HS-5 (cell line): ENCODE results near the gene ADCY6.
"Not testable (repeated sequence)": the region's sequence is repeated elsewhere in the genome, so short reads cannot be mapped to it uniquely, and the experiment has no call there.

Source experiments
- DNase-seq: peaks from one replicate; pipeline ENCODE4 v3.0.0-alpha.2; 2012; ENCODE audit warnings: low read depth

Gene ADCY6

DNA sequence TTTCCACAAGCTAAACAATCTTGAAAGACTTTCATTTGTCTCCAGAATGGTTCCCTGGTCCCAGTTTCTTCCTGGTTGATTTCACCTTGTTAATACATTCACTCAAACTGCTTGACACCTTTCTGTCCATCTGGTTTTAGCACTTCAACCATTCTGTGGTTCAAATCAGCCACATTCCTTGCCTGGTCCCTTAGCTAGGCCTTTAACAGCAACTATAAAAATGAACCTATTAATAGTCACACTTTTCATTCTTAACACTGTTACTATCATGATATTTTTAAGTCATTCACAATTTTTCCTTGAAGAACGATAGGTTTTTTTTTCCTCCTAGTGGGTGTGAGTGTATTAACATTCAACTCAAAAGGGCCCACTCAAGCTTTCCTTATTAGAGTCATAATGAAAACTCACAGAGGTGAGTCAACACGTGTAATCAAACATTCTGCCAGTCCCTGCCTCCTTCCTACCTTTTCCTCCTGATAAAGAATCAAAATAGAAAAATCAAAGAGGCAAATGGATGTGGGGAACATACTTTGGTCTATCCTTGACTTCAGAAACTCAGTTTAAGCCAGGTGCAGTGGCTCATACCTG, 38.0 kb downstream of the ADCY6 start:
- DNase-seq, result peak; percentile 16

DNA sequence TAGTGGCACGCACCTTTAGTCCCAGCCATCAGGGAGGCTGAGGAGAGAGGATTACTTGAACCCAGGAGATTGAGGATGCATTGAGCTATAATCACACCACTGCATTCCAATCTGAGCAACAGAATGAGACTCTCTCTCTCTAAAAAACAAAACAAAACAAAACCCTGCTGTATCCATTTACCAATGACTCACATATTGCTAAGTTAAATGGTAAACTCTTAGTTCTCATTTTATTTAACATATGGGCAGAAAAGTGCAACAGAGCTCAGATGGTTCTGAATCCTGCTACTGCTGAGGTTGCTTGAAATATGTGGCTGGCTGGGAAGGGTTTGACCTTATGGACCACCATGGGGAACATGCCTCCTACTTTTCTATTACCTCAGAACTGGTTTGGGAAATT, 38.7 kb downstream of the ADCY6 start:
- no peak for DNase-seq

DNA sequence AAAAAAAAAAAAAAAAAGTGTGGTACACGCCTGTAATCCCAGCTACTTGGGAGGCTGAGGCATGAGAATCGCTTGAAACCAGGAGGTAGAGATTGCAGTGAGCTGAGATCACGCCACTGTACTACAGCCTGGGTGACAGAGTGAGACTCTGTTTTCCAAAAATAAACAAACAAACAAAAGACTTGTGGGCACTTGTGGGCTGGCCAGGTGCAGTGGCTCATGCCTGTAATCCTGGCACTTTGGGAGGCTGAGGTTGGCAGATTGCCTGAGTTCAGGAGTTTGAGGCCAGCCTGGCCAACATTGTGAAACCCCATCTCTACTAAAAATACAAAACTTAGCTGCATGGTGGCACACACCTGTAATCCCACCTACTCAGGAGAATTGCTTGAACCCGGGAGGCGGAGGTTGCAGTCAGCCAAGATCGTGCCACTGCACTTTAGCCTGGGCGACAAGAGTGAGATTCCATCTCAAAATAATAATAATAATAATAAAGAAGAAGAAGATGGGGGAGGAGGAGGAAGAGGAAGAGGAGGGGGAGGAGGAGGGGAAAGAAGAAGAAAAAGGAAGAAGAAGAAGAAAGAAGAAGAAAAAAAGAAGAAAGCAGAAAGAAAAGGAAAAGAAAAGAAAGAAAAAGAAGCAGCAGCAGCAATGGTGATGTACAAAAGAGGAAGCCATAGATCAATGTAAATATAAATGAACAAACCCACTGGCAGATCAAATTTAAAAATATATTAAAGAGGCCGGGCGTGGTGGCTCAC, 44.5 kb downstream of the ADCY6 start:
- DNase-seq, result no peak

DNA sequence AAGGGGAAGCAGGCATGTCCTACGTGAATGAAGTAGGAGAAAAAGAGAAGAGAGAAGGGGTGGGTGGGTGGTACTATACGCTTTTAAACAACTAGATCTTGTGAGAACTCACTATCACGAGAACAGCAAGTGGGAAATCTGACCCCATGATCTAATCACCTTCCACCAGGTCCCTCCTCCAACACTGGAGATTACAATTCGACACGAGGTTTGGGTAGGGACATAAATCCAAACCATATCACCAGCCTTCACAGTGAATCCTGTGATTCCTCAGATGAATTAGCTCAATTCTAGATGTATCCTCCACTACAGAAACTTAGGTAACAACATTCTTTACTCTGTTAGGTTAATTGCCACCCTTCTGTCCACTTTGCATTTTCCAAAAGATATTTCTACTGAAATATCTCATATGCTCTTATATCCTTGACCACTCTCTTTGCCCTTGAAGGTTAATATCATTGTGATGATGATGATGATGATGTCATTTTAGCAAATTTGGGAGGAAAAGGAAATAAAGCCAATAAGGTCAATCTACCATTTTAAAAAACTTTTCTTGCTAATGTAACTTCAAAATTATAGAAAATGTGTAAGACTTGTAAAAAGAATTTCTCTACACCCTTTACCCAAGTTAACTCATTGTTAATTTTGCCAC, 49.1 kb downstream of the ADCY6 start:
- DNase-seq, result no peak

DNA sequence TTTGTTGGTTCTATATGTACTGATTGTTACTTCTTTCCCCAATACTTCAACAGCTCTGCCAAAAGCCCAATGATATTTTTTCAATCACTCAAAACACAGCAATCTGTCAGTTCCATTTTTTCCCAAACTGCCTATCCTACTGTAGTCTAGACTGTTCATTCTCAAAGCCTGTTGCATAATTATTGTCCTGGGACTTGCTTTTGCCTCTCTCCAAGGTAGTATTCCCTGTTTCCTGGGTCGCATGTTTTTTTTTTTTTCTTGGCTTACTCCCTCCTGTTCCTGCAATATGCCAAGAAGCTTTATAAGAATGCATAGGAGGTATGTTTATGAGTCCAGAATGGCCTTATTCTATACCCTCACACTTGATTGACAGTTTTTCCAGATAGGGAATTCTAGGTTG, 52.4 kb downstream of the ADCY6 start:
- DNase-seq, result no peak

DNA sequence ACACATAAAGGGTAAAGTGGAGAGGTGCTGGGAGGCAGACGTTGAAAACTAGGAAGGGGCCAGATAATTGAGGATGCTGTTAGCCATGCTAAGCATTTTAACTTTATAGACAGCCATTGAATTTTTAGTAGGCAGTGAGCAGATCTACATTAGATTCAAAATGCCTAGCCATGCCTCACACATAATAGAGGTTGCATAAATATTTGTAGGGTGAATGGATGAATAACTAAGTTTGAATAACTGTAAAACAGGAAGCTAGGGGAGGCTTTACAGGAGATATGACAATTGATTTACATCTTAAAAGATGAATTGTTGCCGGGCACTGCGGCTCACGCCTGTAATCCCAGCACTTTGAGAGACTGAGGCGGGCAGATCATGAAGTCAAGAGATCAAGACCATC, 60.1 kb downstream of the ADCY6 start:
- no peak for DNase-seq

DNA sequence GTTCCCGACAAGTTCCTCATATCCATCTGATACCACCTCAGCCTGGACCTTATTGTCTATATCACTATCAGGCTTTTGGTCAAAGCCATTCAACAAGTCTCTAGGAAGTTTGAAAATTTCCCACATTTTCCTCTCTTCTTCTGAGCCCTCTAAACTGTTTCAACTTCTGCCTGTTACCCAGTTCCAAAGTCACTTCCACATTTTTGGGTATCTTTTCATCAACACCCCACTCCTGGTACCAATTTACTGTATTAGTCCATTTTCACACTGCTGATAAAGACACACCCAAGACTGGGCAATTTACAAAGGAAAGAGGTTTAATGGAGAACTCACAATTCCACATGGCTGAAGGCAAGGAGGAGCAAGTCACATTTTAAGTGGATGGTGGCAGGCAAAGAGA, 68.2 kb downstream of the ADCY6 start:
- not testable (repeated sequence) for DNase-seq

DNA sequence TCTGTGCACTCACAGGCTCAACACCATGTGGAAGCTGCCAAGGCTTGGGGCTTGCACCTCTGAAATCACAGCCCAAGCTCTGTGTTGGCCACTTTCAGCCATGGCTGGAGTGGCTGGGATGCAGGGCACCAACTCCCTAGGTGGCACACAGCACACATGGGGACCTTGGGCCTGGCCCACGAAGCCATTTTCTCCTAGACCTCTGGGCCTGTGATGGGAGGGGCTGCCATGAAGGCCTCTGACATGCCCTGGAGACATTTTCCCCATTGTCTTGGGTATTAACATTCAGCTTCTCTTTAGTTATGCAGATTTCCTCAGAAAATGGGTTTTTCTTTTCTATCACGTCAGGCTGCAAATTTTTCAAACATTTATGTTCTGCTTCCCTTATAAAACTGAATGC, 68.7 kb downstream of the ADCY6 start:
- DNase-seq, result not testable (repeated sequence)

DNA sequence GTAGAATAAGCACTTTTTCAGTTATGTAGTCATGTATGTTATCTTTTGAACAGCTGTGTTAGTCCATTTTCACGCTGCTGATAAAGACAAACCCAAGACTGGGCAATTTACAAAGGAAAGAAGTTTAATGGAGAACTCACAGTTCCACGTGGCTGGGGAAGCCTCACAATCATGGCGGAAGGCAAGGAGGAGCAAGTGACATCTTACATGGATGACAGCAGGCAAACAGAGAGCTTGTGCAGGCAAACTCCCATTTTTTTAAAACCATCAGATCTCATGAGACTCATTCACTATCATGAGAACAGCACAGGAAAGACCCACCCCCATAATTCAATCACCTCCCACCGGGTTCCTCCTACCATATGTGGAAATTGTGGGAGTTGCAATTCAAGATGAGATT, 69.9 kb downstream of the ADCY6 start:
- not testable (repeated sequence) for DNase-seq

DNA sequence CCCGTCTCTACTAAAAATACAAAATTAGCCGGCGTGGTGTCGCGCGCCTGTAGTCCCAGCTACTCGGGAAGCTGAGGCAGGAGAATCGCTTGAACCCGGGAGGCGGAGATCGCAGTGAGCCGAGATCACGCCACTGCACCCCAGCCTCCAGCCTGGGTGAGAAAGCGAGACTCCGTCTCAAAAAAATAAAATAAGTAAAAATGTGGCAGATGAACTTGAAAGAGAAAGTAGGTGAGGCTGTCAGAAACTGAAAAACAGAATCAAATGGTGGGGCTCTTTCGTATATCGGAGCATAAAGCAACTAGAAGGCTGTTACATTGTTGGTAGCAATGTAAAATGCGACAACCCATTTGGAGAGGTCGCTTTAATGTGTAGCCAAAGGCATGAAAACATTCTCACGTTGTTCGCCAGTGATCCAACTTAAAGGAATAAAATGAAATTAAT, 71.6 kb downstream of the ADCY6 start:
- DNase-seq, result peak; percentile 8

DNA sequence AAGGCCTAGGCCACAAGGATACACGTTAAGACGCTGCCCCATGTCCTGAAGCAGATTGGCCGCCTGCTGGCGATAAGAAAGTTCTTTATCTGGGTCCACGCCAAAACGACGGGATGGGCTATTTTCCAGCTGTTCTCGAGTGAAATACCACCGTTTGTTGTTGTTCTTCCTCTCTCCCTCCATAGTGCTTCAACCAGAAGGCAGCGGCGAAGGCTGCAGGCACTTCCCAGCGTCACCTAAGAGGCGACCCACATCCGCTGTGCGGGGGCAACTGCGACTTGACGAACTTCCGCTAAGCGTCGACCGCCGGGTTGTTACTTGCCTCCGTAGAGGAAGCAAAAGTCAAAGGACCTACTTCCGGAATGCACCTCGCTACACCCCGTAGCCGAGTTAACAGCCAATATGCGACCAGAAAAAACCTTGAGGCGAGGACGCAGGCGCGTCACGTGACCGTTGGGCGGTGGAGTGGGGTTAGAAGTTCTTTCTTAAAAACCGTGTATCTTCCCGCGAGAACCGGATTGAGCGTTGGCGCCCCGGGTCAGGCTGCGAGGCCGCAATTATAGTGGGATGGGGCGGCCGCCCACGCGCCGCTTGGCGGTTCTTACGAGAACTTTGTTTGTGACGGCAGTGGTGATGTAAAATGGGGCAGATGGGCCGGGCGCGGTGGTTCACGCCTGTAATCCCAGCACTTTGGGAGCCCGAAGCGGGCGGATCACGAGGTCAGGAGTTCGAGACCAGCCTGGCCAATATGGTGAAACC, 72.2 kb downstream of the ADCY6 start, which contains the start of gene CCNT1:
TSS of gene CCNT1 (minus strand) at position 215 of the 759 bp plus-strand sequence. CDS start at position 183, 32 bp downstream.
- peak; percentile 99 for DNase-seq
